K562 (cell line): ENCODE results near the gene RANBP3. TPM values are rescaled to one million over a fixed set of nuclear protein-coding genes. Genes with fewer than 3 reads are reported as not detected.

Source experiments
- ARNT ChIP-seq, 2 experiments: fragments of 450-650 bp; IDR thresholded peaks; 2 replicates each; pipeline ENCODE4 v1.6.1; 2016; ENCODE audit warnings: mild to moderate bottlenecking in 1 of 2
- DPF2 ChIP-seq: fragments of 450-650 bp; IDR thresholded peaks from 2 replicates; pipeline ENCODE4 v1.6.1; 2016
- EP400 ChIP-seq: fragments of 450-650 bp; IDR thresholded peaks from 2 replicates; pipeline ENCODE4 v1.6.1; 2017; ENCODE audit warnings: antibody characterized with exemption, mild to moderate bottlenecking, moderate library complexity
- ETS1 ChIP-seq: conservative IDR thresholded peaks from 2 replicates; pipeline ENCODE4 v1.6.1; 2011; ENCODE audit warnings: low read depth, mild to moderate bottlenecking, low read length; ENCODE audit not compliant: control insufficient read depth
- EZH2 ChIP-seq: IDR thresholded peaks from 2 replicates; pipeline ENCODE4 v1.6.1; 2012; ENCODE audit warnings: low read depth, mild to moderate bottlenecking, inconsistent platforms, low read length, borderline replicate concordance
- GABPB1 ChIP-seq: sonication (generic); formaldehyde crosslinking; IDR thresholded peaks from 2 replicates; pipeline ENCODE4 v1.8.0; 2022; ENCODE audit warnings: mild to moderate bottlenecking, missing genetic modification reagents
- GATAD2B ChIP-seq: fragments of 450-650 bp; IDR thresholded peaks from 2 replicates; pipeline ENCODE4 v1.6.1; 2017; ENCODE audit warnings: mild to moderate bottlenecking, borderline replicate concordance
- HDAC1 ChIP-seq, 2 experiments: fragments of 450-650 bp; IDR thresholded peaks; 2 replicates each; pipeline ENCODE4 v1.6.1; 2016 to 2017; ENCODE audit warnings: inconsistent platforms in 1 of 2, mild to moderate bottlenecking in 1 of 2, moderate library complexity in 1 of 2
- L3MBTL2 ChIP-seq: fragments of 450-650 bp; IDR thresholded peaks from 2 replicates; pipeline ENCODE4 v1.6.1; 2016; ENCODE audit warnings: mild to moderate bottlenecking, moderate library complexity
- MBD2 ChIP-seq: sonication (generic); IDR thresholded peaks from 2 replicates; pipeline ENCODE4 v1.6.1; 2016; ENCODE audit warnings: low read depth, borderline replicate concordance
- RB1 ChIP-seq: fragments of 450-650 bp; IDR thresholded peaks from 2 replicates; pipeline ENCODE4 v1.6.1; 2017; ENCODE audit warnings: low read depth, mild to moderate bottlenecking
- TAF15 ChIP-seq: fragments of 200-400 bp; formaldehyde crosslinking; IDR thresholded peaks from 2 replicates; pipeline ENCODE4 v1.6.1; 2017; ENCODE audit warnings: mild to moderate bottlenecking, low read depth, low read length, moderate library complexity
- TSC22D4 ChIP-seq: fragments of 450-650 bp; IDR thresholded peaks from 2 replicates; pipeline ENCODE4 v1.6.1; 2016; ENCODE audit warnings: missing genetic modification characterization, missing biosample characterization, control low read depth
- XRCC4 ChIP-seq: IDR thresholded peaks from one replicate; pipeline ENCODE4 v1.6.1; 2011; ENCODE audit not compliant: insufficient read depth, insufficient read length; ENCODE audit errors: extremely low read depth
- ZNF589 ChIP-seq: fragments of 200-800 bp; sonication (Bioruptor generic); IDR thresholded peaks from 2 replicates; pipeline ENCODE4 v1.6.1; 2016; ENCODE audit warnings: low read depth, missing genetic modification characterization, missing compliant biosample characterization
- ZNF778 ChIP-seq: fragments of 450-650 bp; formaldehyde crosslinking; IDR thresholded peaks from 2 replicates; pipeline ENCODE4 v1.4.0; 2020; ENCODE audit warnings: mild to moderate bottlenecking, moderate library complexity
- polyA plus RNA-seq, 8 experiments: library from polyadenylated mRNA; depleted of rRNA in 4 of 8; stranded (reverse) in 5 of 8; unstranded in 3 of 8; fragments of >200 nt; fragmentation: Nextera tagmentation in 2 of 8; fragmentation: Illumina TruSeq in 1 of 8; extraction: Ambion mirVana in 2 of 8; extraction: Trizol in 1 of 8; gene quantifications; 2 replicates each; pipeline versions ENCODE4 v1.2.1 to v1.2.3, GENCODE V29; 2011 to 2014; ENCODE audit warnings: inconsistent platforms in 1 of 8, missing spikeins in 1 of 8
- total RNA-seq, 7 experiments: library from RNA; depleted of rRNA in 6 of 7; stranded (reverse); fragments of >200 nt in 6 of 7; fragmentation: Illumina TruSeq in 2 of 7; extraction: Trizol in 2 of 7; gene quantifications; 2 replicates each; pipeline versions ENCODE4 v1.2.1 to v1.2.3, GENCODE V29; 2011 to 2021; ENCODE audit warnings: low replicate concordance in 1 of 7
- TF ChIP-seq, protein P1 (sequence below): fragments of 450-650 bp; IDR thresholded peaks from 2 replicates; pipeline ENCODE4 v1.6.1; 2014; ENCODE audit warnings: low read depth, mild to moderate bottlenecking, moderate library complexity, borderline replicate concordance
- TF ChIP-seq, protein P2 (sequence below): fragments of 150-350 bp; conservative IDR thresholded peaks from 2 replicates; pipeline ENCODE4 v1.6.1; 2014; ENCODE audit warnings: low read length
- TF ChIP-seq, protein P3 (sequence below): fragments of 450-650 bp; IDR thresholded peaks from 2 replicates; pipeline ENCODE4 v1.6.1; 2017; ENCODE audit warnings: antibody characterized with exemption, mild to moderate bottlenecking

RANBP3 gene
- total and polyA plus RNA-seq, 9 of the 15 experiments (the other 6 are each of a cell fraction or from before 2014, with no cell fraction given), result 0.90 to 95.1 (median 63.2) TPM

GRCh38 chr19:5977785-5978605 lies at the start of gene RANBP3 (continued):
- TF ChIP-seq, protein P1, sequence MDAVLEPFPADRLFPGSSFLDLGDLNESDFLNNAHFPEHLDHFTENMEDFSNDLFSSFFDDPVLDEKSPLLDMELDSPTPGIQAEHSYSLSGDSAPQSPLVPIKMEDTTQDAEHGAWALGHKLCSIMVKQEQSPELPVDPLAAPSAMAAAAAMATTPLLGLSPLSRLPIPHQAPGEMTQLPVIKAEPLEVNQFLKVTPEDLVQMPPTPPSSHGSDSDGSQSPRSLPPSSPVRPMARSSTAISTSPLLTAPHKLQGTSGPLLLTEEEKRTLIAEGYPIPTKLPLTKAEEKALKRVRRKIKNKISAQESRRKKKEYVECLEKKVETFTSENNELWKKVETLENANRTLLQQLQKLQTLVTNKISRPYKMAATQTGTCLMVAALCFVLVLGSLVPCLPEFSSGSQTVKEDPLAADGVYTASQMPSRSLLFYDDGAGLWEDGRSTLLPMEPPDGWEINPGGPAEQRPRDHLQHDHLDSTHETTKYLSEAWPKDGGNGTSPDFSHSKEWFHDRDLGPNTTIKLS, result peak; percentile 87
- TF ChIP-seq XRCC4 (no peak), ETS1 (no peak), GATAD2B (no peak), HDAC1 (IDR thresholded peaks at IDR 0.05) (peak in 1 of 2 experiments; percentile 65; a peak in 2 of 4 replicates), EZH2 (no peak), TSC22D4 (tag) (no peak), DPF2 (no peak), ARNT (IDR thresholded peaks at IDR 0.05) (no peak), RB1 (peak; percentile 99), ZNF589 (CRISPR knock-in tag) (no peak), TAF15 (no peak), L3MBTL2 (peak; percentile 99), EP400 (peak; percentile 73; the same call in 1 of the 2 replicates), GABPB1 (CRISPR knock-in tag) (peak; percentile 58), ZNF778 (CRISPR knock-in tag) (no peak), MBD2 (peak; percentile 43; the same call in 1 of the 2 replicates)
- TF ChIP-seq, protein P2, sequence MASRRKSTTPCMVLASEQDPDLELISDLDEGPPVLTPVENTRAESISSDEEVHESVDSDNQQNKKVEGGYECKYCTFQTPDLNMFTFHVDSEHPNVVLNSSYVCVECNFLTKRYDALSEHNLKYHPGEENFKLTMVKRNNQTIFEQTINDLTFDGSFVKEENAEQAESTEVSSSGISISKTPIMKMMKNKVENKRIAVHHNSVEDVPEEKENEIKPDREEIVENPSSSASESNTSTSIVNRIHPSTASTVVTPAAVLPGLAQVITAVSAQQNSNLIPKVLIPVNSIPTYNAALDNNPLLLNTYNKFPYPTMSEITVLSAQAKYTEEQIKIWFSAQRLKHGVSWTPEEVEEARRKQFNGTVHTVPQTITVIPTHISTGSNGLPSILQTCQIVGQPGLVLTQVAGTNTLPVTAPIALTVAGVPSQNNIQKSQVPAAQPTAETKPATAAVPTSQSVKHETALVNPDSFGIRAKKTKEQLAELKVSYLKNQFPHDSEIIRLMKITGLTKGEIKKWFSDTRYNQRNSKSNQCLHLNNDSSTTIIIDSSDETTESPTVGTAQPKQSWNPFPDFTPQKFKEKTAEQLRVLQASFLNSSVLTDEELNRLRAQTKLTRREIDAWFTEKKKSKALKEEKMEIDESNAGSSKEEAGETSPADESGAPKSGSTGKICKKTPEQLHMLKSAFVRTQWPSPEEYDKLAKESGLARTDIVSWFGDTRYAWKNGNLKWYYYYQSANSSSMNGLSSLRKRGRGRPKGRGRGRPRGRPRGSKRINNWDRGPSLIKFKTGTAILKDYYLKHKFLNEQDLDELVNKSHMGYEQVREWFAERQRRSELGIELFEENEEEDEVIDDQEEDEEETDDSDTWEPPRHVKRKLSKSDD, result no peak
- TF ChIP-seq, protein P3, sequence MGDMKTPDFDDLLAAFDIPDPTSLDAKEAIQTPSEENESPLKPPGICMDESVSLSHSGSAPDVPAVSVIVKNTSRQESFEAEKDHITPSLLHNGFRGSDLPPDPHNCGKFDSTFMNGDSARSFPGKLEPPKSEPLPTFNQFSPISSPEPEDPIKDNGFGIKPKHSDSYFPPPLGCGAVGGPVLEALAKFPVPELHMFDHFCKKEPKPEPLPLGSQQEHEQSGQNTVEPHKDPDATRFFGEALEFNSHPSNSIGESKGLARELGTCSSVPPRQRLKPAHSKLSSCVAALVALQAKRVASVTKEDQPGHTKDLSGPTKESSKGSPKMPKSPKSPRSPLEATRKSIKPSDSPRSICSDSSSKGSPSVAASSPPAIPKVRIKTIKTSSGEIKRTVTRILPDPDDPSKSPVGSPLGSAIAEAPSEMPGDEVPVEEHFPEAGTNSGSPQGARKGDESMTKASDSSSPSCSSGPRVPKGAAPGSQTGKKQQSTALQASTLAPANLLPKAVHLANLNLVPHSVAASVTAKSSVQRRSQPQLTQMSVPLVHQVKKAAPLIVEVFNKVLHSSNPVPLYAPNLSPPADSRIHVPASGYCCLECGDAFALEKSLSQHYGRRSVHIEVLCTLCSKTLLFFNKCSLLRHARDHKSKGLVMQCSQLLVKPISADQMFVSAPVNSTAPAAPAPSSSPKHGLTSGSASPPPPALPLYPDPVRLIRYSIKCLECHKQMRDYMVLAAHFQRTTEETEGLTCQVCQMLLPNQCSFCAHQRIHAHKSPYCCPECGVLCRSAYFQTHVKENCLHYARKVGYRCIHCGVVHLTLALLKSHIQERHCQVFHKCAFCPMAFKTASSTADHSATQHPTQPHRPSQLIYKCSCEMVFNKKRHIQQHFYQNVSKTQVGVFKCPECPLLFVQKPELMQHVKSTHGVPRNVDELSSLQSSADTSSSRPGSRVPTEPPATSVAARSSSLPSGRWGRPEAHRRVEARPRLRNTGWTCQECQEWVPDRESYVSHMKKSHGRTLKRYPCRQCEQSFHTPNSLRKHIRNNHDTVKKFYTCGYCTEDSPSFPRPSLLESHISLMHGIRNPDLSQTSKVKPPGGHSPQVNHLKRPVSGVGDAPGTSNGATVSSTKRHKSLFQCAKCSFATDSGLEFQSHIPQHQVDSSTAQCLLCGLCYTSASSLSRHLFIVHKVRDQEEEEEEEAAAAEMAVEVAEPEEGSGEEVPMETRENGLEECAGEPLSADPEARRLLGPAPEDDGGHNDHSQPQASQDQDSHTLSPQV, result peak; percentile 89
